ENCODE data around the gene LRP1. TPM values are rescaled to one million over a fixed set of nuclear protein-coding genes. Genes with fewer than 3 reads are reported as not detected.

LRP1 gene
- total RNA-seq, 1 experiment from 2014 or later, result 14.7 TPM

GRCh38 chr12:57156701-57157403 lies 28.6 kb downstream of the LRP1 start:
- Histone ChIP-seq H3K4me1 (ENCODE audit: insufficient read depth, low read length) (peaks cover 14% of the 10 kb centered on the region), H3K27ac (ENCODE audit: low read length) (no peak overlapping the region), H3K79me2 (ENCODE audit: low read length) (no peaks in the 10 kb centered on the region), H3K4me3 (ENCODE audit: low read length) (no peak overlapping the region), H3F3A (ENCODE audit: low read length, unreplicated experiment) (no peaks in the 10 kb centered on the region), H3K9ac (ENCODE audit: low read length) (no peak overlapping the region), H4K20me1 (ENCODE audit: low read length) (no peaks in the 10 kb centered on the region), H3K9me3 (ENCODE audit: low read length) (no peaks in the 10 kb centered on the region), H2AFZ (ENCODE audit: low read length) (no peak overlapping the region), H3K27me3 (ENCODE audit: low read length) (no peaks in the 10 kb centered on the region), H3K9me2 (replicated peaks; ENCODE audit: low read length) (no peaks in the 10 kb centered on the region), H3K36me3 (ENCODE audit: low read depth, low read length) (no peaks in the 10 kb centered on the region), H3K4me2 (ENCODE audit: low read length) (no peak overlapping the region)
- POLR2A ChIA-PET (ENCODE audit: unreplicated experiment), result no interaction called here
- TF ChIP-seq EZH2 (IDR thresholded peaks at IDR 0.05; ENCODE audit: low read length, unreplicated experiment) (no peak), EZH2phosphoT487 (IDR thresholded peaks at IDR 0.05; ENCODE audit: borderline replicate concordance, low read length) (no peak), CTCF (conservative IDR thresholded peaks at IDR 0.05; ENCODE audit: low read depth, low read length) (no peak)
- CTCF ChIA-PET, result no interaction called here
- BruUV-seq (replicated peaks), result no TSS peak
- intact Hi-C loops (cut with micrococcal nuclease), result no loop called here
- no peak for DNase-seq
- ATAC-seq, result no peak

GRCh38 chr12:57157588-57158173 lies 29.4 kb downstream of the LRP1 start:
- H3K36me3 ChIP-seq (ENCODE audit: low read depth, low read length), result no peaks in the 10 kb centered on the region
- H3K27me3 ChIP-seq (ENCODE audit: low read length), result no peaks in the 10 kb centered on the region
- no TSS peak for BruUV-seq (replicated peaks)
- H3F3A ChIP-seq (ENCODE audit: low read length, unreplicated experiment), result no peaks in the 10 kb centered on the region
- H4K20me1 ChIP-seq (ENCODE audit: low read length), result no peaks in the 10 kb centered on the region
- H3K9me3 ChIP-seq (ENCODE audit: low read length), result no peaks in the 10 kb centered on the region
- H3K79me2 ChIP-seq (ENCODE audit: low read length), result no peaks in the 10 kb centered on the region
- ATAC-seq (no peak), DNase-seq (no peak)
- H3K4me3 ChIP-seq (ENCODE audit: low read length), result no peak overlapping the region
- no peak overlapping the region for H2AFZ ChIP-seq (ENCODE audit: low read length)
- POLR2A ChIA-PET (ENCODE audit: unreplicated experiment), result no interaction called here
- CTCF ChIA-PET, result no interaction called here
- TF ChIP-seq CTCF (conservative IDR thresholded peaks at IDR 0.05; ENCODE audit: low read depth, low read length) (no peak), EZH2phosphoT487 (IDR thresholded peaks at IDR 0.05; ENCODE audit: borderline replicate concordance, low read length) (no peak), EZH2 (IDR thresholded peaks at IDR 0.05; ENCODE audit: low read length, unreplicated experiment) (no peak)
- peaks cover 6% of the 10 kb centered on the region for H3K4me1 ChIP-seq (ENCODE audit: insufficient read depth, low read length)
- H3K9me2 ChIP-seq (replicated peaks; ENCODE audit: low read length), result no peaks in the 10 kb centered on the region
- intact Hi-C loops (cut with micrococcal nuclease), result no loop called here
- H3K27ac ChIP-seq (ENCODE audit: low read length), result no peak overlapping the region
- H3K9ac ChIP-seq (ENCODE audit: low read length), result no peak overlapping the region
- H3K4me2 ChIP-seq (ENCODE audit: low read length), result no peak overlapping the region

GRCh38 chr12:57158186-57158585 lies 29.9 kb downstream of the LRP1 start:
- POLR2A ChIA-PET (ENCODE audit: unreplicated experiment), result no interaction called here
- no TSS peak for BruUV-seq (replicated peaks)
- Histone ChIP-seq H3K36me3 (ENCODE audit: low read depth, low read length) (no peaks in the 10 kb centered on the region), H3K4me2 (ENCODE audit: low read length) (no peak overlapping the region), H3K4me1 (ENCODE audit: insufficient read depth, low read length) (peaks cover under 1% of the 10 kb centered on the region; the same call in 1 of the 2 replicates), H3F3A (ENCODE audit: low read length, unreplicated experiment) (no peaks in the 10 kb centered on the region), H4K20me1 (ENCODE audit: low read length) (no peaks in the 10 kb centered on the region), H2AFZ (ENCODE audit: low read length) (no peak overlapping the region), H3K27ac (ENCODE audit: low read length) (no peak overlapping the region), H3K9me3 (ENCODE audit: low read length) (no peaks in the 10 kb centered on the region), H3K27me3 (ENCODE audit: low read length) (no peaks in the 10 kb centered on the region), H3K9ac (ENCODE audit: low read length) (no peak overlapping the region), H3K79me2 (ENCODE audit: low read length) (no peaks in the 10 kb centered on the region), H3K4me3 (ENCODE audit: low read length) (no peak overlapping the region), H3K9me2 (replicated peaks; ENCODE audit: low read length) (no peaks in the 10 kb centered on the region)
- CTCF ChIA-PET, result no interaction called here
- TF ChIP-seq EZH2phosphoT487 (IDR thresholded peaks at IDR 0.05; ENCODE audit: borderline replicate concordance, low read length) (no peak), EZH2 (IDR thresholded peaks at IDR 0.05; ENCODE audit: low read length, unreplicated experiment) (no peak), CTCF (conservative IDR thresholded peaks at IDR 0.05; ENCODE audit: low read depth, low read length) (no peak)
- intact Hi-C loops (cut with micrococcal nuclease), result no loop called here
- DNase-seq (no peak), ATAC-seq (no peak)
